ENCODE results near the gene FMO3. TPM values are rescaled to one million over a fixed set of nuclear protein-coding genes. Genes with fewer than 3 reads are reported as not detected.

Gene FMO3
- total RNA-seq, 1 experiment from 2014 or later, result 1.1 TPM

GRCh38 chr1:171158551-171158950, 67.8 kb downstream of the FMO3 start:
- DNase-seq (ENCODE audit: low spot score), result no peak

GRCh38 chr1:171159148-171159547, 68.4 kb downstream of the FMO3 start:
- no peak for DNase-seq (ENCODE audit: low spot score)

GRCh38 chr1:171160211-171160610, 69.5 kb downstream of the FMO3 start:
- no peak for DNase-seq (ENCODE audit: low spot score)

- DNase-seq (ENCODE audit: low spot score), result no peak
Observed at GRCh38 chr1:171160639-171161354, 70.1 kb downstream of the FMO3 start.

- no peak for DNase-seq (ENCODE audit: low spot score)
Observed at GRCh38 chr1:171161431-171161830, 70.7 kb downstream of the FMO3 start.

- no peak for DNase-seq (ENCODE audit: low spot score)
Observed at GRCh38 chr1:171166361-171166760, 75.7 kb downstream of the FMO3 start.

Other genes starting within 250 kb of the FMO3 start
- not detected in 2 replicates for gene MROH9, start 155.4 kb upstream of the FMO3 start, total RNA-seq (2014; rRNA removed; shearing (Covaris generic))
- gene FMO2, start 94.4 kb downstream of the FMO3 start, total RNA-seq (2014; rRNA removed; shearing (Covaris generic)), result not detected in 2 replicates
- gene FMO1, start 157.6 kb downstream of the FMO3 start, total RNA-seq (2014; rRNA removed; shearing (Covaris generic)), result 0.06 TPM in 1 of 2 replicates, not detected in the other
- gene FMO4, start 223.3 kb downstream of the FMO3 start, total RNA-seq (2014; rRNA removed; shearing (Covaris generic)), result 4.5 and 5.8 TPM in 2 replicates

Measured in H4 (cell line).